ENCODE results near the gene SLC1A6. TPM values are rescaled to one million over a fixed set of nuclear protein-coding genes. Genes with fewer than 3 reads are reported as not detected.

Gene SLC1A6
- total and polyA plus RNA-seq, 2 of the 4 experiments (the other 2 are of a cell fraction) = not detected

DNA sequence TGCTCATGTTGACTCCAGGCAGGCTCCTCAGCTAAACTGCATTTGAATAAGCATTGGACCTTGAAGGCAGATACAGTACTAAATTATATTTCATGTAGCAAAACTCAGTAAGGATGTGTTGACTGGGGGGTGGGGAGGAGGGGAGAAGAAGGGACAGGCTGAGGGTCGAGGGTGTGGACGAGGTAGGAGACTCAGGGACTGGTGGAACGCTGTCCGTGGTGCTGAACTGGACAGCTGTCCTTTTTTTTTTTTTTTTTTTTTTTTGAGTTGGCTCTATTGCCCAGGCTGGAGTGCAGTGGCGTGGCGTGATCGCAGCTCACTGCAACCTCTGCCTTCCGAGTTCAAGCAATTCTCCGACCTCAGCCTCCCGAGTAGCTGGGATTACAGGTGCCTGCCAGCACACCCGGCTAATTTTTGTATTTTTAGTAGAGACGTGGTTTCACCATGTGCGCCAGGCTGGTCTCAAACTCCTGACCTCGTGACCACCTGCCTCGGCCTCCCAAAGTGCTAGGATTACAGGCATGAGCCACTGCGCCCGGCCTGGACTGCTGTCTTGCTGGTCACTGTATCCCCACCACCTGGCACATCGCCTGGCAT lies 36.4 kb upstream of the SLC1A6 start:
- Histone ChIP-seq H4K91ac (ENCODE audit: insufficient read depth, low read depth, low read length) (no peak overlapping the region), H3K4me3 (ENCODE audit: insufficient read depth, low read depth, low read length) (no peak overlapping the region), H2BK15ac (ENCODE audit: low read depth, low read length) (no peak overlapping the region), H3K79me1 (ENCODE audit: low read depth in 1 of 2, low read length in 2 of 2) (no peaks in the 10 kb centered on the region), H3K56ac (ENCODE audit: extremely low read depth, insufficient read depth, low read length) (no peak overlapping the region), H3K18ac (ENCODE audit: low read depth, low read length) (no peak overlapping the region), H4K20me1 (ENCODE audit: insufficient read depth, low read length) (no peaks in the 10 kb centered on the region), H3K9me3 (ENCODE audit: control insufficient read depth, insufficient read depth, low read length) (peaks cover 2% of the 10 kb centered on the region), H2AK9ac (replicated peaks; ENCODE audit: low read depth, low read length, poor library complexity) (no peak overlapping the region), H3K4ac (ENCODE audit: low read depth, low read length) (no peak overlapping the region), H3K9me1 (ENCODE audit: insufficient read depth, low read length) (no peaks in the 10 kb centered on the region), H3K9ac (ENCODE audit: low read depth, low read length) (no peak overlapping the region), H2AFZ (replicated peaks; ENCODE audit: low read length, poor library complexity) (no peak overlapping the region), H2AK5ac (ENCODE audit: low read depth, low read length) (no peak overlapping the region), H3K4me1 (ENCODE audit: control insufficient read depth, insufficient read depth, low read length) (no peaks in the 10 kb centered on the region), H3K14ac (replicated peaks; ENCODE audit: low read depth, low read length) (no peak overlapping the region), H3K27ac (ENCODE audit: insufficient read depth, low read length) (no peak overlapping the region), H4K5ac (ENCODE audit: low read depth, low read length) (no peak overlapping the region), H3K4me2 (ENCODE audit: low read depth, low read length) (no peak overlapping the region), H2BK5ac (ENCODE audit: low read depth, low read length, poor library complexity, severe bottlenecking) (no peak overlapping the region), H4K8ac (ENCODE audit: low read depth in 2 of 2, low read length in 2 of 2) (no peak overlapping the region), H2BK20ac (ENCODE audit: low read depth, low read length) (no peak overlapping the region), H2BK120ac (ENCODE audit: low read depth, low read length) (no peak overlapping the region), H3K23ac (ENCODE audit: low read depth, low read length) (no peak overlapping the region), H3K27me3 (ENCODE audit: control insufficient read depth, insufficient read depth, low read length) (no peaks in the 10 kb centered on the region), H3K36me3 (ENCODE audit: control insufficient read depth, insufficient read depth, low read length) (no peaks in the 10 kb centered on the region)
- in situ Hi-C loops (cut with MboI; ENCODE audit: low sequenced_read_pairs) = no loop called here
- intact Hi-C loops (cut with micrococcal nuclease) = no loop called here
- no peak for DNase-seq
- ChIA-PET POLR2A (ENCODE audit: unreplicated experiment) (no interaction called here), CTCF (no interaction called here)
- no peak for TF ChIP-seq NFE2L2 (IDR thresholded peaks at IDR 0.05; ENCODE audit: low read depth, low read length)
- dilution Hi-C loops (cut with HindIII; ENCODE audit: low sequenced_read_pairs, unreplicated experiment) = no loop called here
- BruUV-seq (replicated peaks) = no TSS peak
- no peak for ATAC-seq (ENCODE audit: low read depth)
- WGBS, 2 experiments (ENCODE audit: extremely low coverage in 2 of 2, insufficient read length in 1 of 2) = 4% methylated on average over 5 of the region's 18 CpGs; no CpG with 5 or more reads in 1 of the 2 experiments
